Aorta (tissue), 5 donors: ENCODE measurements around the gene JPH2. TPM values are rescaled to one million over a fixed set of nuclear protein-coding genes. Genes with fewer than 3 reads are reported as not detected.

Source experiments
- ATAC-seq: fragments of 200-7000 bp; cut with Tn5 transposase; one replicate; pipeline ENCODE4 v1.9.1; 2022; ENCODE audit warnings: moderate library complexity; ENCODE audit not compliant: low FRiP score
- DNase-seq, 2 donors: peaks; one replicate each; pipeline ENCODE4 v3.0.0-alpha.2; 2020
- H3K27ac ChIP-seq, 2 donors: one replicate each; pipeline ENCODE4 v1.5.1; 2013; ENCODE audit warnings: low read length in 2 of 2, mild to moderate bottlenecking in 2 of 2, moderate library complexity in 2 of 2, control low read depth in 1 of 2, inconsistent platforms in 1 of 2, low read depth in 1 of 2
- H3K27me3 ChIP-seq, 2 donors: one replicate each; pipeline ENCODE4 v1.6.1; 2013; ENCODE audit warnings: control low read depth in 1 of 2, low read length in 1 of 2, mild to moderate bottlenecking in 1 of 2, moderate library complexity in 1 of 2; ENCODE audit not compliant: insufficient read depth in 2 of 2, control insufficient read depth in 1 of 2
- H3K36me3 ChIP-seq, 2 donors: one replicate each; pipeline ENCODE4 v1.6.1; 2013; ENCODE audit warnings: control low read depth in 1 of 2, low read length in 1 of 2, mild to moderate bottlenecking in 1 of 2; ENCODE audit not compliant: insufficient read depth in 2 of 2, control insufficient read depth in 1 of 2
- H3K4me1 ChIP-seq, 2 donors: one replicate each; pipeline ENCODE4 v1.6.1; 2013; ENCODE audit warnings: low read length in 2 of 2, control low read depth in 1 of 2, mild to moderate bottlenecking in 1 of 2, moderate library complexity in 1 of 2; ENCODE audit not compliant: insufficient read depth in 2 of 2, control insufficient read depth in 1 of 2
- H3K4me3 ChIP-seq, 2 donors: one replicate each; pipeline ENCODE4 v1.5.1; 2013; ENCODE audit warnings: low read length in 2 of 2, control low read depth in 1 of 2, mild to moderate bottlenecking in 1 of 2
- H3K9me3 ChIP-seq: one replicate; pipeline ENCODE4 v1.6.1; 2013; ENCODE audit warnings: mild to moderate bottlenecking, low read length; ENCODE audit not compliant: control insufficient read depth
- WGBS, 2 donors: extraction: QIAGEN DNeasy Blood & Tissue Kit; methylation state at CpG; one replicate each; pipeline ENCODE4 v1.1.7; 2013; 5-methylcytosine and 5-hydroxymethylcytosine counted together
- intact Hi-C, 2 donors: fragments of 100-400 bp; cut with DNase I; formaldehyde crosslinking; loops; one replicate each; pipeline versions ENCODE4 v1.14.2 to v1.15.0; 2022
- polyA plus RNA-seq, 2 donors: library from polyadenylated mRNA; stranded (reverse); fragments of 200-250 nt; gene quantifications; one replicate each; pipeline ENCODE4 v1.2.3, GENCODE V29; 2013
- total RNA-seq, 2 donors: library from RNA; stranded (reverse); fragmentation: NEBNext Ultra II Directional; extraction: Animal tissue kit (Norgen Biotek cat#: 25700); gene quantifications; one replicate each; pipeline ENCODE4 v1.2.1, GENCODE V29; 2021
- donor health status: healthy with polysubstance abuse.
- donor health status: Bipolar disorder and iron deficiency.
- donor health status: DM: no; HTN: no; CAD: no.
- donor health status: DM: no; HTN: no; CAD: no.
- donor health status: DM: yes; HTN: yes; CAD: no.

The JPH2 gene
- total and polyA plus RNA-seq, 4 donors: 12.8 to 140 (median 41.4) TPM

- ATAC-seq (no peak), DNase-seq (no peak)
- H3K4me3 ChIP-seq: no peak overlapping the region
- no peaks in the 10 kb centered on the region for H3K36me3 ChIP-seq
- WGBS, 2 donors: 71 to 79% methylated on average over 4 of the region's 4 CpGs
- H3K27me3 ChIP-seq: no peaks in the 10 kb centered on the region
- H3K4me1 ChIP-seq: no peaks in the 10 kb centered on the region
- no peak overlapping the region for H3K27ac ChIP-seq
- intact Hi-C loops: no loop called here
- H3K9me3 ChIP-seq: no peaks in the 10 kb centered on the region
Measured at GRCh38 chr20:44091026-44091425, 96.0 kb downstream of the JPH2 start.

- H3K36me3 ChIP-seq: no peaks in the 10 kb centered on the region
- intact Hi-C loops: loop anchor here in 1 of 2 donors (10.0 kb wide), 1 partner anchor 245 kb away; no protein-coding TSS in a partner anchor
- H3K27me3 ChIP-seq: no peaks in the 10 kb centered on the region
- WGBS, 2 donors: 61 to 67% methylated on average over 7 of the region's 7 CpGs
- no peaks in the 10 kb centered on the region for H3K4me1 ChIP-seq
- no peak overlapping the region for H3K27ac ChIP-seq
- H3K4me3 ChIP-seq: no peak overlapping the region
- no peak for DNase-seq
- no peaks in the 10 kb centered on the region for H3K9me3 ChIP-seq
- no peak for ATAC-seq
Measured at GRCh38 chr20:44089987-44090674, 96.9 kb downstream of the JPH2 start.

GRCh38 chr20:44087857-44088120 is 99.2 kb downstream of the JPH2 start:
- Histone ChIP-seq H3K27ac (no peak overlapping the region), H3K9me3 (no peaks in the 10 kb centered on the region), H3K36me3 (no peaks in the 10 kb centered on the region), H3K27me3 (no peaks in the 10 kb centered on the region), H3K4me3 (no peak overlapping the region), H3K4me1 (no peaks in the 10 kb centered on the region)
- ATAC-seq: no peak
- intact Hi-C loops: loop anchor here in 1 of 2 donors (10.0 kb wide), 1 partner anchor 243 kb away; no protein-coding TSS in a partner anchor
- 73 to 77% methylated on average over 4 of the region's 4 CpGs for WGBS, 2 donors
- no peak for DNase-seq

GRCh38 chr20:44087051-44087856 is 99.7 kb downstream of the JPH2 start:
- intact Hi-C loops: loop anchor here in 1 of 2 donors (10.0 kb wide), 1 partner anchor 242 kb away; no protein-coding TSS in a partner anchor
- Histone ChIP-seq H3K36me3 (no peaks in the 10 kb centered on the region), H3K4me3 (no peak overlapping the region), H3K9me3 (no peaks in the 10 kb centered on the region), H3K27me3 (no peaks in the 10 kb centered on the region), H3K27ac (no peak overlapping the region), H3K4me1 (no peaks in the 10 kb centered on the region)
- DNase-seq (no peak), ATAC-seq (no peak)
- WGBS, 2 donors: 31 to 40% methylated on average over 15 of the region's 15 CpGs

GRCh38 chr20:44085616-44086434 is 101.2 kb downstream of the JPH2 start:
- WGBS, 2 donors: 78 to 94% methylated on average over 17 of the region's 17 CpGs
- intact Hi-C loops: loop anchor here in 1 of 2 donors (10.0 kb wide), 1 partner anchor 241 kb away; no protein-coding TSS in a partner anchor
- Histone ChIP-seq H3K27ac (no peak overlapping the region), H3K36me3 (no peaks in the 10 kb centered on the region), H3K4me1 (no peaks in the 10 kb centered on the region), H3K9me3 (no peaks in the 10 kb centered on the region), H3K4me3 (no peak overlapping the region), H3K27me3 (no peaks in the 10 kb centered on the region)
- ATAC-seq (no peak), DNase-seq (no peak)

GRCh38 chr20:44084891-44085290 is 102.1 kb downstream of the JPH2 start:
- Histone ChIP-seq H3K27ac (no peak overlapping the region), H3K36me3 (no peaks in the 10 kb centered on the region), H3K4me3 (no peak overlapping the region), H3K27me3 (no peaks in the 10 kb centered on the region), H3K4me1 (no peaks in the 10 kb centered on the region), H3K9me3 (no peaks in the 10 kb centered on the region)
- intact Hi-C loops: loop anchor here (5.0 to 10.0 kb wide), 4 partner anchors 168 to 548 kb away; no protein-coding TSS in a partner anchor
- 95% methylated on average over 7 of the region's 7 CpGs for WGBS, 2 donors
- DNase-seq: no peak
- ATAC-seq: no peak

- no peak for DNase-seq
- intact Hi-C loops: loop anchor here (5.0 to 10.0 kb wide), 4 partner anchors 167 to 547 kb away; no protein-coding TSS in a partner anchor
- no peak for ATAC-seq
- H3K27ac ChIP-seq: no peak overlapping the region
- 71 to 80% methylated on average over 2 of the region's 2 CpGs for WGBS, 2 donors
- H3K4me1 ChIP-seq: no peaks in the 10 kb centered on the region
- no peaks in the 10 kb centered on the region for H3K9me3 ChIP-seq
- no peak overlapping the region for H3K4me3 ChIP-seq
- no peaks in the 10 kb centered on the region for H3K36me3 ChIP-seq
- no peaks in the 10 kb centered on the region for H3K27me3 ChIP-seq
Measured at GRCh38 chr20:44084439-44084838, 102.5 kb downstream of the JPH2 start.

GRCh38 chr20:44083220-44083933 is 103.6 kb downstream of the JPH2 start:
- H3K27ac ChIP-seq: no peak overlapping the region
- 67 to 74% methylated on average over 10 of the region's 10 CpGs for WGBS, 2 donors
- no peak overlapping the region for H3K4me3 ChIP-seq
- H3K36me3 ChIP-seq: no peaks in the 10 kb centered on the region
- H3K27me3 ChIP-seq: no peaks in the 10 kb centered on the region
- intact Hi-C loops: loop anchor here (5.0 to 10.0 kb wide), 4 partner anchors 166 to 546 kb away; no protein-coding TSS in a partner anchor
- no peaks in the 10 kb centered on the region for H3K4me1 ChIP-seq
- DNase-seq (no peak), ATAC-seq (no peak)
- H3K9me3 ChIP-seq: no peaks in the 10 kb centered on the region
